Heart left ventricle (tissue), 13 donors: ENCODE measurements around the gene NAT10.

Experiments used
- CTCF ChIP-seq, 12 donors: fragments of 200-600 bp; sonication (generic) in 4 of 12; IDR thresholded peaks; one replicate each; pipeline versions ENCODE4 v1.5.0 to v1.8.0; 2018 to 2022; ENCODE audit warnings: antibody characterized with exemption in 12 of 12, mild to moderate bottlenecking in 5 of 12
- POLR2A ChIP-seq, 2 donors: fragments of 450-650 bp; IDR thresholded peaks; one replicate each; pipeline ENCODE4 v1.6.1; 2017; ENCODE audit warnings: antibody characterized with exemption in 2 of 2, mild to moderate bottlenecking in 2 of 2, moderate library complexity in 2 of 2
- donor health status: ischemic (EF 13 %, LVEDD 7.1; RV severe dilation, severe dysfunction).
- donor health status: DM: no; HTN: yes; CAD: no.
- donor health status: DM: no; HTN: no; CAD: no.
- donor health status: ischemic (EF 25% LVEDD 6.9; RV normal size, moderate dysfunction).
- donor health status: ischemic (EF 25% LVEDD 5.7; RV mildly dilated, moderate dysfunction).
- donor health status: ischemic (EF 35%, LVEDD 5.7; RV mildly dilated, moderate dysfunction).
- donor health status: nonischemic (EF 11% LVEDD 7.7; RV severe dilation, severe dysfunction).
- donor health status: DM: yes; HTN: yes; CAD: no.
- donor health status: PGD.
- donor health status: ischemic (EF 29% LVEDD 5.4; RV normal size, mild dysfunction).
- donor health status: nonischemic (EF 23%, LVEDD 6.1; RV moderate dilation, normal function).

GRCh38 chr11:34174412-34175041 lies 69.1 kb downstream of the NAT10 start:
- TF ChIP-seq CTCF (IDR thresholded peaks at IDR 0.05) (peak; percentile 85 to 97 (median 93)), POLR2A (IDR thresholded peaks at IDR 0.05) (no peak)
